ENCODE measurements around the gene FHL2.
A peak's percentile ranks its signal among the peaks of the same experiment; 100 is the strongest.
"Not testable (repeated sequence)": the region's sequence is repeated elsewhere in the genome, so short reads cannot be mapped to it uniquely, and the experiment has no call there.

FHL2 gene, protein sequence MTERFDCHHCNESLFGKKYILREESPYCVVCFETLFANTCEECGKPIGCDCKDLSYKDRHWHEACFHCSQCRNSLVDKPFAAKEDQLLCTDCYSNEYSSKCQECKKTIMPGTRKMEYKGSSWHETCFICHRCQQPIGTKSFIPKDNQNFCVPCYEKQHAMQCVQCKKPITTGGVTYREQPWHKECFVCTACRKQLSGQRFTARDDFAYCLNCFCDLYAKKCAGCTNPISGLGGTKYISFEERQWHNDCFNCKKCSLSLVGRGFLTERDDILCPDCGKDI

DNA sequence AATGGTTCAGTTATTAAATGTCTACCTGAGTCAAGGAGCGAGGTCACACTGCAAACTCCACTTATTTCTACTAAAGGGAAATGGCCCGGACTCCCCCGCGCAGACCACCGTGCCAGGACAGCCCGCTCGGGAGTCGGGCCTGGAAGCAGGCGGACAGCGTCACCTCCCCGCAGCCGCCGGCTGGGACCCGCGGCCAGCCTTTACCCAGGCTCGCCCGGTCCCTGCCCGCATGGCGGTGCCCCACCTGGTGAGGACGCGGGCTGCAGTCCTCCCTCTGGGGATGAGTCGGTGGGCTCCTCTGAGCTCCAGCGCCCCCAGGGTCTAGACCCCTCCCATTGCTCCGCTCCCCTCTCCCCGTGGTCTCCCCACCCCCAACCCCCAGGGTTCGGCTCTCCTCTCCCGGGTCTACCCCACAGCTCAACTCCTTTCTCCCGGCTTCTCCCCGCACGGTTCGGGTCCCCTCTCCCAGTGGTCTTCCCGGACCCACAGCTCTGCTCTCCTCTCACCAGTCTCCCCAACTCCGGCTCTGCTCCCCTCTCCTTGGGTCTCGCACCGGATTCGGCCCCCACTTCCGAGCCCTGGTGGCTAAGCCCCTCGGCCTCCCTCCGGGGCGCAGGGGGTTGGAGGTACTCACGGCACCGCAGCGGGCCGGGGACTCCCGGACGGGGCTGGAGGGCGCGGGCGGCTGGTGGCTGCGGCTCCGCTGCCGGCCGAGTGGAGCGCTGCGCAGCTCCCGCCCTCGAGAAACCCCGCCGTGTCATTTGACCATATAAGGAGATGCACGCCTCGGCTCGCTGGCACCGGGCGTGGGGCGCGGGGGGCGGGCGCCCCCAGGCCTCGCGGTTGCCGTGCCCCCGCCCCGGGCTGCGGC lies at the start of gene FHL2:
FHL2 (minus strand) TSS at position 716 of the 871 bp plus-strand sequence. CDS start 12,535 bp downstream, outside the sequence.
- peak; percentile 68 for DNase-seq

DNA sequence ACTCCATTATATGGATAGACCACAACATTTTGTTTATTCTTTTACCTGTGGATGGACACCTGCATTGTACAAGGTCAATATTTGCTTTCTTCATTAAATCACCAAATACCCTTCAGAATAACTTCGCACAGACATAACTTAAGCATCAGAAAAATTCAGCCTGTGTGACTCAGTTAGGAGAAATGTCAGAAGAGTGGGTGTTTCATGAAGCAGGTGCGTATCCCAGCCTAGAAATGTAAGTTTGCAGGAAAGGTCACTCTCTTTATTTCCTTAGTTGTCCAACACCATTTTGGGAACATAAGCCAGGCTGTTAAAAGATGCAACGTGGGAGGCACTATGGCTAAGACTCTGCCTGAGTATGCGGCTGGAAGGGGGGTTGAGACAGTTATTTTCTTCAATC lies 48.6 kb upstream of the FHL2 start:
- DNase-seq, result no peak

DNA sequence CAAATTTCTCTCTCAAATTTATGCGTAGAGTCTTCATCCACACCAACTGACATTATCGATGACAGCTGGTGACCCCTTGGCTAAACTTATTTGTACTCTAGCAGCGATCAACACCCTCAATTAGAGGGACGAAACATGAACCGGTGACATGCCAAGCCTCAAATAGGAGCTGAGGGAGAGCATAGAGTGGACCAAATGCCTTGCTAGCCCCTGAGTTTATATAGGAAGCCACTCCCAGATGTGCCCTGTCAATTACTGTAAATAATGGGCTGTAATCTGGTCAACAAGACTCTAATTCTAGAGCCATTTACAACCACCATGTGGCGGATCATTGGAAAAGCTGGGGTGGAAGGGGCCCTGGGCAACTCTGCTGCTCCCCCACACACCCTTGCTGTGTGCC lies 47.6 kb upstream of the FHL2 start:
- no peak for DNase-seq

DNA sequence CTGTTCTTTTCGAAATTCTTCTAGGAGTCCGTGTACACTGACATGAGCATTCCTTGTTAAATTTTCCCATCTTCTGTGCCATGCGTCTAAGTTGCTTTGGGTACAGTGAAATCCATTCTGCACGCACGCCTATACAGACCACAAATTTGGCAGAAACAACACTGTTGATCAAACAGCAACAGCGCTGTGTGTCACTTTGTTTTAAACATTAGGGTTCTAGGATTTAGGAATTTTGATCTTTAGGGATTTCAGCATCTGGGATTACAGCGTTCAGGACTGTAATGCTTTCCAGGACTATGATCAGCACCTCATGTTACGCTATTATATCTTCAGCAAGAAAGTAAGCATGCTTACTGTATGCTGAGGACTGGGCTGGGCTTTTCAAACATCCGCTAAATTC lies 47.1 kb upstream of the FHL2 start:
- DNase-seq, result no peak

DNA sequence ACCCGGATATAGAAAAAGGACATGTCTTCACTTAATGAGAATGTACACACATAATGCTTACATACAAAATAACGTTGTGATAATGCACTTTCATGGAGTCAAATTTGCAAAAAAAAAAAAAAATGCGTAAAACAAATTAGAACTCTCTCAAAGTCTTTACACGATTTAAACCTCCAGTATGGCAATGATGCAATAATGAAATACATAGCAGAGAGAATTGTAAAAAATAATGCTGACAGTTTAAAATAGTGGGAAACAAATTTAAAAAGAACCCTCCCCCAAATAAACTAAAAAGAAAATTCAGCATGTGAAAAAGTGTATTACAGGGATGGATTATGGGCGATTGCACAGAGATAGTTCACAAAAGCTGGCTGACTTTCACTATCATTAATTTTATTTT lies 46.6 kb upstream of the FHL2 start:
- no peak for DNase-seq

DNA sequence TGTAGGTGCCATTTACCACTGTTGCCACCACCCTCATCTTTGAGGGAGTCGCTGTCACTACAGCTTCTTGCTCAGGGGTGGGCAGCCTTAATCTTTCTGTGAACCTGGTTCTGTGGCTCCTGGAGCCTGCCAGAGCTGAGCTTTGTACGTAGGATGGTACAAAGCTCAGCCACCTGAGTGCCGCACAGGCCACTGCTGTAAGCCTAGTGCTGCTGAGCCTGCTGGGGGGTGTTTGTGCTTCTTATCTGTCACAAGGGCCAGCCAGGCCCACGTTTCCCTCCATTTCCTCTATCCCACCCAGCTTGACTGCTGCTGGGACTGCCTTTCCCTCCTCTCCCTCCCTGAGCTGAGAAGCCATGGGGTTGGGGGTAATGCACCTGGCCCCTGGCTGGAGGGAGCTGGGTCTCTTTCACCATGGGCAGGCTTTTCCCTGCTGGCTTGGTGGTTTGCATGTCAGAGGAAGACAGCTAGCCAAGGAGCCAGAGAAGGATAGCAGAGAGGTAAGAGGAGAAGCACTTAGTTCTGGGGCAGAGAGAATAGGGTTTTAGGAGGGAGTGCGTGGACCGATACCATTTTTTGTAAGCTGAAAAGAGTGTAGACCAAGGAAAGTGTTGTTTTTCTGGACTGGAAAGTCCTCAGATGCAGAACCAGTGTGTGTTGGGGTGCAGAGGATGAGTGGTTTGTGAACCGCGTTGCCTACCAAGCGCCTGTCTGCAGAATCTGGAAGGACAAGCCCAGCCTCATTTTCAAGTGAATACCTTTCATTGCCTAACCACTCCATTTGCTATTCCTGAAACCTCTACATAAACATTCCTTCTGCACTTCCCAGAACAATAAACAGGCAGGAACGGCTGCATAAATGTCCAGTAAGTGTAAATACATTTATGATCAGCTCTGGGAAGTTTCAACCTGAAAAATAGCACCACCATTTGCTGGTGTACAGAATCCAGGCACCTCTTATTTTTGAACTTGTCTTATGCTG lies 45.1 kb upstream of the FHL2 start:
- DNase-seq, result no peak

DNA sequence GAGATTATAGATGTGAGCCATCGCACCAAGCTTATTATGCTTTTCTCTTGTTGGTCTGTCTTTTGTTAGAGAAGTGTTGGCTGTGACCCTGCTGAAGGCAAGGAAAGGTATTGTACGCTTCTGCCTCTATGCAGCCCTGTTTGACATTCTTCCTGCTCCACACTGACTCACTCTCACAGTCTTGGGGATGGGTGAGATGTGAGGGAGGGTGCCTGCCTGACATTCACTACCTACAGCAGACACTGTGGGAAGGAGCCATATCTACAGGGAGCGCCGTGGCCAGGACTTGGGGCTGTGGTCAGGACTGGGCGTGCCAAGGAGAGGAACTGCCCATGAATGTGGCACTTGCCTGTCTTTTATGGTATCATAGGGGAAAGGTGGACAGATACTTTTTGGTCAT lies 43.9 kb upstream of the FHL2 start:
- no peak for DNase-seq

DNA sequence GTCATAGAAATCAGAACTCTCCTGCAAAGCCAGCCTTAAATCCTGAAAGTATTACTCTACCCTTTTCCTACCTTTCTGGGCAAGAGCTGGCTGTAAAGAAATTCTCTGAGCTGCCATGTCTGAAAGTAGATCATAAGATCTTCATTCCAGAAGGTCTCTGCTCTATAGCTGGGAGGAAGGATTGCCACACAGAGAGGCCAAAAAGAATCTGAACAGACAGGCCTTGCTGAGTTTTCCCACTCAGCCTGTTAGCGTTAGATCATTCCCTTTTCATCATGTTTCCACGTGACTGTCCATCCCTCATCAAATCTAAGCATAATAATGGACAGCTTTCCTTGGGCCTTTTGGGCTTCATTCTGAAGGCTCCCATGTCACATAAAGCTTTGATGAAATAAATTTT lies 43.2 kb upstream of the FHL2 start:
- no peak for DNase-seq

DNA sequence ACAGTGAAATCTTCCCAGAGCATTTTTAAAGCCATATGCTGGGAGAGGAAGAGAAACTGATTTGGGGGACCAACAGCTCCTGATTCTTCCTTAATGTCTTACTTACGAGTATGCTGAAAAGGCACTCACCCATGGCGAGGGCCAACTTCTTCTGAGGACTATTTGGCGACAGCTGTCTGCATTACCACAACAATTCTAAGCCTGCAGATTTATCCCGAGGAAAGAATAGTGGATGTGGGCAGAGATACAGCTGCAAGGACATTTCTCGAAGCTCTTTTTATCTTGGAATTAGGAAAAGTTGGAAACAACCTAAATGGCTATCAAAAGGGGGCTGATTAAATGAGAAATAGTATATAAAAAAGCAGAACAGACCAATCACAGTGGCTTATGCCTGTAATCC lies 40.3 kb upstream of the FHL2 start:
- no peak for DNase-seq

DNA sequence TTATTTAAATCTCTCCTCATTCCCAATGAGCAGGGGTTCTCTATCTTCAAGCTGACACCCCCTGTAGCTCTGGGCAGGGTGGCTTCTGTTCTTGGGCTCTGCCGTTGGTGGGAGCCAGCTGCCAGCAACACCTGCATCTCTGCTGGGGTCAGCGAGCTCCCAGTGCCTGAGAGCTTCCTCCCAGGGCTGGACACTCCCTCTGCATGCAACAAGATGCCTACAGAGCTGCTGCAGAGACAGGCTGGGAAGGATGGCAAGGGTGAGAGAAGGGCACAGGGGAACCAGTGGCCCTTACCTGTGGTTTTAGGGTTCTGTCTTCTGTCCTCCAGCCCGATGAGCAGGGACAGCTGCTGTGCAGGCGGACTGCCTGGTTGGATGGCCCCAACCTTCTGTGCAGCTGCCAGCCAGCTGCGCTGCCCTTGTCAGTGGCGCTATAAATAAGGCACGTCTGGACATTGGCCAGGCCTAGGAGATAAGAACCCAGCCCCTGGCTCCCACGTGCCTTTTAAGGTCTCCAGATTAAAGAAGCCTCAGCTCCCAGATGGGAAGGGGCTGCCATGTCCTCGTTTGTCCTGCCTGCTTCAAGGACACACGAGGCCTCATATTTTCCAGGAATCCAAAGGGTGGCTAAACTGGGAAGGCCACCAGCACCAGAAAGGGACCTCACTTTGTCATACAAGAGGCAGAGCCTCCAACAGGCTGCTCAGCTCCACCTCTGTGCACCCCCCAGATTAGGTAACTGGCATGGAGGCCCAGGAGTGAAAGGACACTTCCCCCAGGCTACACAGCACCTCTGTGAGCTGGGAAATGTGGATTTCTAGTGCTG lies 39.5 kb upstream of the FHL2 start:
- peak; percentile 48 for DNase-seq

DNA sequence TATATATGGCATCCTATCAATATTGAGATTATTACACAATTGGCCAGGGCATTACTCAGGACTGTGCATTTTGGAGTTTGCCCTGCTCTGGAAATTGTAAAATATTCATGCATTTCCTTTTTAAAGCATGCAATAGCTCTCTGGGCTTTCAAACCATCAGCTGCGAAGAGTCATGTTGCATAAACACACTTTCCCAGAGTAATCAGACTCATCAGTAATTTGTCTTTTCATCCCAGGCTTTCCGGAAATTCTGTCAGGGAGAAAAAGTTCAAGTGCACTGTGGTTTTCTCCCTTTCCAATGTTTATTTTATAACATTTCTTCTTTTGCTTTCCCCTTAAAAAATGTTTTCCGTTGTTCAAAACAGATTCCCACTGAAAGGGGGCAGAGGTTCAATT lies 38.9 kb upstream of the FHL2 start:
- no peak for DNase-seq

DNA sequence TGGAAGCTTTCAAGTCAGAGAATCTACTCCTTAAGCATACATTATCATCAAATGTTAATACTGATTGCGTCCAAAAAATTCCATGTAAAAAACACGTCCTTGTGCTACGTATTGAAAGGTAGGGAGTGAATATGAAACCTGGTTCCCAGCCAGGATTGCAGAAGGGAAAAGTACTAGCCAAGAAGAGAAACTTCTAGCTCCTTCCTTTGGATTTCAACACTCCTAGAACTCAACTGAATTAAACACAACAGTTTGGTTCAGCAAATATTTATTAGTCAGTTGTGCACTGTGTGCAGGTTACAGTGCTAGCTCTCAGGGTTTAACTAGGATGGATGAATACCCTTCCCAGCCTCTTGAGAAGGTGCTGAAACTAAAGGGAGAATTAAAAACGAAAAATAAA lies 33.9 kb upstream of the FHL2 start:
- no peak for DNase-seq

DNA sequence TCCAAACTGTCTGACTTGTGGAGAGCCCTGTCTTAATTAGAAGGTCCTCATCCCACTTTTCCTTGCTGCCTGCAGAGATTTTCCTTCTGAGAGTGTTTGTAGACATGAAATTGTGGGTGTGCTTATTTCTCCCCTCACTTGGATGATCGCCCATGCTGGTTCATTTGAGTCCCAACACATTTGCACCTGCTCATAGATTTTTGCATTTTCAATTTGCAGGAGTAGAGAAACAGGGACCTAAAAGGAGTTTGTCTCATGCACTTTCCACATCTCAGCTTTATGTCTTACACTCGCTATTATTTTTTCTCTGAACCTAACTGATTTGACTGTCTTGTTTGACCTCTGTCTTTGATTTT lies 33.2 kb upstream of the FHL2 start:
- DNase-seq, result peak; percentile 41

DNA sequence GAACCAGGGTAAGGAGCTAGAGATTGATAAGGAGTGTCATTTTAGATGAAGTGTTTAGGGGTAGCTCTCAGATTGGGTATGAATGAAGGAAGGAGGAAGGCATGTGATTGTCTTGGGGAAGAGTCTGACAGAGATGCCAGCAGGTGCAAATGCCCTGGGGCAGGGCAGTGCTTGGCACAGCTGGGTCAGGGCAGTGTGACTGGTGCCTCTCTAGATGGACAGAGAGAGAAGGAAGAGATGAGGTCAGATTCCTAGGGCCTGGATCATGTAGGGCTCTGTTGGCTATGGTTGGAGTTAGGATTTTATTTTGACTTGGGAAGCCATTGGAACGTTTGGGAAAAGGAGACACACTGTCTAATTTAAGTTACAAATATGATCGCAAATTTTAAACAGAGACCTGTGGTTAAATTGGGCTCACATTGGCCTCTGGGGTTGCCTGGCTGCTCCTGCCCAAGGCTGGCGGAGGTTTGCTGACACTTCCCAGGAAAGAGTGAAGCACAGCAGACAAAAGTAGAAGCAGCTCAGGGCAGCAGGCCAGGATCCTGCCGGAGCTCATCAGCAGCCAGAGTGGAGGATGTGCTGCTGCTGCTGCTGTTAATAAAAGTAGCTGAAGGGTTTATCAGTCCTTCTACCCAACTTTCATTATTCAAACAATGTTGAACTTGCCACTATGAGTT lies 32.7 kb upstream of the FHL2 start:
- DNase-seq, result peak; percentile 31

DNA sequence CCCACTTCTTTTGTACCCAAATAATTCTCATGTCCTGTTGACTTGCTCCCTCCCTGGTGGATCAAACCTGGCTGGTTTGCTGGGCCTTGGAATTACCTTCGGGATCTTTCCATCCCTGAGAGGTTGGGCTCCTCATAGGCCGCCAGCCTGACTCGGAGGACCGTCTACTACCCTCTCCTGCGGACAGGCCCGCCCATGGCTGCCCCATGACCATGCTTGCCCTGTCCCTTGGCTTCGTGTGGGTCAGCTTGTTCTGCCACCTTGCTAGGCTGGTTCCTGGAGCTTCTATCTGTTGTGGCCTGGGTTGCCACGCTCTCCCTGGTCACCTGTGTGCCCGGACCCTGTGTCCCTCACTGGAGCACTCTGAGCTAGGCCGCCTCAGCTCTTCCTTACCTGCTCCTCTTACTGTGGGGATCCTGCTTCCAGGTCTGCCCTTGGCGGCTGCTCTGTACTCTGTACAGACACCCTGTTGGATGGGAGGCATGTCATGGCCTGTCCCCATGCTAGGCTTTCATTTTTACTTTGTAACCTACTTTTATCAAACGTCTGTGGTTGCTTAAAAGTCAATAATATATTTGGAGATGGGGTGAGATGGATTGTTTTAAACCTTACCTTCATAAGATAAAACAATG lies 29.7 kb upstream of the FHL2 start:
- no peak for DNase-seq

DNA sequence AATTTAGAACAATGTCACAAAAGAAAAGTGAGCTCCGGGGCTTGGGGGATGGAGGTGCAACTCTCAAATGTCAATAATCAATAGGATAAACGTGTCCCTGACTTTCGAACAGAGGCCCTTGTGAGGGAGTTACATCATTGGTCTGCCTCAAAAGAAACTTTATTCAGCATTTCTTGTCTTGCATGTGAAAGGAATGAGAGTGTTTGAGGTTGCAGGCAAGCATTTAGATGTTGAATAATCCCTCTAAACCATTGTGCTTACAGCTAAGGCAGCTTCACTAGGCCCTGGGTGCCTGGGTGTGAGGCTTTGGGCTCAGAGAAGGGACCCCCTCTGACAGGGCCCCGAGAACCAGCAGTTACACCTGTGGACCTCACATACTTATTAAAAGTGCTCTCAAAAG lies 28.6 kb upstream of the FHL2 start:
- DNase-seq, result no peak

DNA sequence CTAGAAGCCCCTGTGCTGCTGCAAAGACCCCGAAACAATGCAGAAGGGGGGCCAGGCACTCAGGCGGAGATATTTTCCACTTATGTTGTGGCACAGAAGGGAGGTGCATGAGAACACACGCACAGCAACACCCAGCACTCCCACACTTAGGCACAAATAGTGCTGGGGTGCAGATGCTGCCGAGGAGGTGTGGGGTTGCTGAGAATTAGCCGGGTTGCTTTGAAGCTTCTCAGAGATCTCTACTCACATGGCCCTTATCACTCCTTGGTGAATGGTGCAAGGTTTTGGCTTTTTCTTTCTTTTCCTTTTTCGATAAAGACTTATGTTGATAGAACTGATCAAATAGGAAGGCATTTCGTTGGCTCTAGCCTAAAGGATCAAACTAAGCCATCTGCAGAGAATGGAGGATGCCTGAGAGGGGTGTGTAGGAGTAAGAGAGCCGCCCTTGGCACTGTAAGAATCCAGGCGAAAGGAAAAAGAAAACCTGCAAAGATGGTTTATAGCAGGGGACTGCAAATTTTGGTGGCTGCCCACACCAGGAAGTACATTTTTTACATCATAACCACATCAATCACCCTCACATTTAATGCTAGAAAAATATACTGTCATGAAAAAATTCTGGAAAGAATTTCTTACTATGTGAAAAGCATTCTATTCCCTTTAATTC lies 27.9 kb upstream of the FHL2 start:
- no peak for DNase-seq

DNA sequence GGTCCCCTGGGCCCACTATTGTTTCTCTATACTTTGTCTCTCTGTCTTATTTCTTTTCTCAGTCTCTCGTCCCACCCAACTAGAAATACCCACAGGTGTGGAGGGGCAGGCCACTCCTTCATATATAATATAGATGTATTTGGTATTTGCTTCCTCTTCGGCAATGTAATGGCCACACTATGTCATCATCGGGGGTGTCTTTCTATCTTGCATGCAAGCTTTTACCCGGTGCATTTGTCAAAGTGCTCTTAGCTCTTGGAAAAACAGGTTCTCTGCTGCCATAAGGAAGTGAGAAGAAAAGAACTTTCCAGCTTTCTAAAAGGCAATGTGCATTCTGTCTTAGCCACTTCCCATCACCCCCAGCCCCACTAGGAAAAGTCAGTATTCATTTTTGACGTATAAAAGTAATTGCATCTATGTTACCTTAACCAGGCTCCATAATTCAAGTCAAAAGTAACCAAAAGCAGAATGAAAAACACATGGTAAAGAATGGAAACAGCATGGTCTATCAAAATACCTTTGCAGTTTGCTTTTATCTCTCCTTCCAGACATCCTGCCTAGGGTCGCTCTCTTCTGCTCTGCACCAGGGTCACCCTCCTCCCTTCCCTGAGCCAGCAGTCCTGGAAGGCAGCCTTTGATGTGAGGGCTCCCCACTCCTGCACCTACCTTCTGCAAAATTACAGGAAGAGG lies 27.2 kb upstream of the FHL2 start:
- no peak for DNase-seq

DNA sequence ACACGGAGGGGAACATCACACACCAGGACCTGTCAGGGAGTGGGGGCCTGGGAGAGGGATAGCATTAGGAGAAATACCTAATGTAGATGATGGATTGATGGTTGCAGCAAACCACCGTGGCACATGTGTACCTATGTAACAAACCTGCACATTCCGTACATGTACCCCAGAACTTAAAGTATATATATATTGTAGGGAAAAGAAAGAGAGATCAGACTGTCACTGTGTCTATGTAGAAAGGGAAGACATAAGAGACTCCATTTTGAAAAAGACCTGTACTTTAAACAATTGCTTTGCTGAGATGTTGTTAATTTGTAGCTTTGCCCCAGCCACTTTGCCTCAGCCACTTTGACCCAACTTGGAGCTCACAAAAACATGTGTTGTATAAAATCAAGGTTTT lies 26.0 kb upstream of the FHL2 start:
- DNase-seq, result not testable (repeated sequence)

DNA sequence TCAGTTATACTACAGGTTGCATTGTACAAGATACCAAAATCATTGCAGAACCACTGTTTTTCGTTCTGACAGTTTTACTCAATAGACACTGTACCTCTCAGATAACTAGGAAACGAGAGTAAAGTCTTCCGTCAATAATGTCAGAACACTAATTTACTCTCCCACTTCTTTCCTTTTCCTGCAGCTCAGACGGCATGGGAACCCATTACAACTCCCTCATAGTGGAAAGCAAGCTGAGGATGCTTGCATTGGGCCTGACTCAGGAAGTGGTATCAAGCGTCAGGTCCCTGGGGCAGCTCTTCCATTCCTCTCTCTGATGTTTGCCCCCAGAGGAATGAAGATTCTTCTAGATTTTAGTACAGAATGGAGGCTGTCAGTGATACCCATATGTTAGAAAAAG lies 23.9 kb upstream of the FHL2 start:
- DNase-seq, result no peak
